Measurements from ENCODE around the gene POLR2I. TPM values are rescaled to one million over a fixed set of nuclear protein-coding genes. Genes with fewer than 3 reads are reported as not detected.

Gene POLR2I
- total and polyA plus RNA-seq, 2 of the 13 experiments (the other 11 are each of a cell fraction or from before 2014, with no cell fraction given), result 40.5 to 104 TPM

- 0 out of 2 replicates have a peak, but pooled peaks have one; percentile 41 for TF ChIP-seq CBFB (CRISPR knock-in tag; IDR thresholded peaks at IDR 0.05)
- TF ChIP-seq ZSCAN20 (CRISPR knock-in tag; IDR thresholded peaks at IDR 0.05; ENCODE audit: borderline replicate concordance), result no peak
- TF ChIP-seq ZNF441 (CRISPR knock-in tag; IDR thresholded peaks at IDR 0.05; ENCODE audit: borderline replicate concordance), result peak; percentile 69; the same call in 1 of the 2 replicates
- TF ChIP-seq ZNF253 (CRISPR knock-in tag; IDR thresholded peaks at IDR 0.05; ENCODE audit: borderline replicate concordance), result no peak
- no peak for TF ChIP-seq TAF15 (IDR thresholded peaks at IDR 0.05; ENCODE audit: low read depth, low read length, poor library complexity, severe bottlenecking)
- peak; percentile 44; the same call in 1 of the 2 replicates for TF ChIP-seq GMEB1 (CRISPR knock-in tag; IDR thresholded peaks at IDR 0.05; ENCODE audit: borderline replicate concordance)
- TF ChIP-seq KMT2B (CRISPR knock-in tag; IDR thresholded peaks at IDR 0.05), result peak; percentile 50; the same call in 1 of the 2 replicates
- peak; percentile 93 for TF ChIP-seq SOX5 (CRISPR knock-in tag; IDR thresholded peaks at IDR 0.05; ENCODE audit: borderline replicate concordance)
- TF ChIP-seq ZIK1 (CRISPR knock-in tag; IDR thresholded peaks at IDR 0.05; ENCODE audit: borderline replicate concordance, low read depth), result no peak
- TF ChIP-seq ARNTL (CRISPR knock-in tag; IDR thresholded peaks at IDR 0.05), result peak; percentile 80
- TF ChIP-seq TBL1XR1 (IDR thresholded peaks at IDR 0.05; ENCODE audit: borderline replicate concordance, low read length, partially characterized antibody), result no peak
- no peak for TF ChIP-seq ZNF512 (CRISPR knock-in tag; IDR thresholded peaks at IDR 0.05)
- no peak for TF ChIP-seq ZNF577 (CRISPR knock-in tag; IDR thresholded peaks at IDR 0.05; ENCODE audit: borderline replicate concordance, low read depth)
- TF ChIP-seq RNF219 (CRISPR knock-in tag; IDR thresholded peaks at IDR 0.05), result no peak
- no peak for TF ChIP-seq SP1 (IDR thresholded peaks at IDR 0.05)
- TF ChIP-seq SP1 (CRISPR knock-in tag; IDR thresholded peaks at IDR 0.05), result no peak; the same call in none of the 2 replicates
- no peak; the same call in 1 of the 2 replicates for TF ChIP-seq ZBTB46 (CRISPR knock-in tag; IDR thresholded peaks at IDR 0.05; ENCODE audit: borderline replicate concordance)
- TF ChIP-seq CEBPB (IDR thresholded peaks at IDR 0.05; ENCODE audit: borderline replicate concordance, low read depth, low read length), result no peak
- no peak for TF ChIP-seq ZNF672 (CRISPR knock-in tag; IDR thresholded peaks at IDR 0.05)
These were observed 5.7 kb upstream of the POLR2I start (continued) for GRCh38 chr19:36120092-36120983.
